ENCODE measurements around the gene PTPN4.

PTPN4 gene

DNA sequence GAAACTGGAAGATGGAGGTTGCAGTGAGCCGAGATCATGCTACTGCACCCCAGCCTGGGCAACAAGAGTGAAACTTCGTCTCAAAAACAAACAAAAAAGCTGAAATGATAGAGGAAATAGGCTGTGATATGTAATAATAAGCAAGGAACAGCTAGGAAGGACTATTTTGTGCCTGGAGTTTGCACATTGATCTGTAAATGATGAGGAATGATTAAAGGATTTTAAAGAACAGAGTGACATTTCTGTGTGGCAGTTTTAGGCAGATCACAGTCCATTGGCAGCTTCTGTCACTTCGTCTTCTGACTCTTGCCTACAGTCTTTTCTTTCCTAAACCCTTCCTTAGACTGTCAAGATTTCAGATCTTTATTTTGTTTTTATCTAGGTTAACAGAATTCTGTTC lies 272.6 kb downstream of the PTPN4 start:
- DNase-seq, result no peak

All from CD4-positive, alpha-beta T cell treated with Interleukin-12 subunit alpha and Interleukin-12 subunit beta, for 1 hour (primary cell).